SH-SY5Y (cell line): ENCODE results near the gene IL4R.

Experiments used
- GATA2 ChIP-seq: IDR thresholded peaks from 2 replicates; pipeline ENCODE4 v1.6.1; 2011; ENCODE audit warnings: mild to moderate bottlenecking, low read depth, low read length
- GATA3 ChIP-seq: IDR thresholded peaks from 2 replicates; pipeline ENCODE4 v1.6.1; 2011; ENCODE audit warnings: low read depth, mild to moderate bottlenecking, low read length, moderate library complexity

DNA sequence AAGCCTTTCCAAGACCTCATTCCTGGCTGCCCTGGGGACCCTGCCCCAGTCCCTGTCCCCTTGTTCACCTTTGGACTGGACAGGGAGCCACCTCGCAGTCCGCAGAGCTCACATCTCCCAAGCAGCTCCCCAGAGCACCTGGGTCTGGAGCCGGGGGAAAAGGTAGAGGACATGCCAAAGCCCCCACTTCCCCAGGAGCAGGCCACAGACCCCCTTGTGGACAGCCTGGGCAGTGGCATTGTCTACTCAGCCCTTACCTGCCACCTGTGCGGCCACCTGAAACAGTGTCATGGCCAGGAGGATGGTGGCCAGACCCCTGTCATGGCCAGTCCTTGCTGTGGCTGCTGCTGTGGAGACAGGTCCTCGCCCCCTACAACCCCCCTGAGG, 49.5 kb downstream of the IL4R start:
- no peak for TF ChIP-seq GATA2
- no peak for TF ChIP-seq GATA3
